ENCODE measurements around the gene RTL1. TPM values are rescaled to one million over a fixed set of nuclear protein-coding genes. Genes with fewer than 3 reads are reported as not detected.

Gene RTL1
- total RNA-seq, 1 experiment from 2014 or later, result not detected

GRCh38 chr14:100860556-100861187 lies 42.9 kb downstream of the RTL1 start:
- H3K18ac ChIP-seq (ENCODE audit: insufficient read length, low read depth, low read length), result no peak overlapping the region
- H4K20me1 ChIP-seq (ENCODE audit: control insufficient read depth, insufficient read depth, insufficient read length), result no peaks in the 10 kb centered on the region
- TF ChIP-seq CTCF (conservative IDR thresholded peaks at IDR 0.05), result no peak
- Mint-ChIP-seq H3K4me3 (no peak overlapping the region; a peak in 1 of 5 replicates), H3K27me3 (ENCODE audit: low read depth) (peaks cover 16% of the 10 kb centered on the region), H3K36me3 (ENCODE audit: insufficient read depth in 1 of 3, low read depth in 3 of 3) (no peaks in the 10 kb centered on the region; a peak in 1 of 7 replicates), H3K9me3 (no peaks in the 10 kb centered on the region; a peak in 2 of 5 replicates), H3K27ac (no peak overlapping the region), H3K4me1 (no peaks in the 10 kb centered on the region; a peak in 2 of 4 replicates)
- no peak overlapping the region for H3T11ph ChIP-seq (ENCODE audit: low read length)
- no peaks in the 10 kb centered on the region for H3K79me2 ChIP-seq (ENCODE audit: insufficient read depth, low read length)
- no peak overlapping the region for H2BK120ac ChIP-seq (ENCODE audit: low read depth, low read length, poor library complexity, severe bottlenecking)
- no peaks in the 10 kb centered on the region for H3K27me3 ChIP-seq (ENCODE audit: insufficient read depth, low read length)
- H3K4ac ChIP-seq (ENCODE audit: low read depth, low read length), result no peak overlapping the region
- no peaks in the 10 kb centered on the region for H3K9me3 ChIP-seq (ENCODE audit: control insufficient read depth, low read depth, low read length)
- no peak overlapping the region for H4K91ac ChIP-seq (ENCODE audit: insufficient read length, low read depth, low read length)
- H3K23ac ChIP-seq (ENCODE audit: insufficient read length, low read depth, low read length), result no peak overlapping the region
- H3K4me2 ChIP-seq (ENCODE audit: insufficient read depth, insufficient read length, low read length), result no peak overlapping the region
- no peak overlapping the region for H2BK15ac ChIP-seq (ENCODE audit: low read depth, low read length)
- no peak overlapping the region for H3K56ac ChIP-seq (ENCODE audit: insufficient read length, low read depth, low read length)
- no peak overlapping the region for H3K27ac ChIP-seq (ENCODE audit: insufficient read length, low read depth, low read length)
- no peak overlapping the region for H2AK5ac ChIP-seq (ENCODE audit: insufficient read length, low read length)
- H3K9ac ChIP-seq (ENCODE audit: extremely low read depth, insufficient read length, low read length), result no peak overlapping the region
- no peak overlapping the region for H4K8ac ChIP-seq (replicated peaks; ENCODE audit: insufficient read length, low read depth, low read length)
- no peaks in the 10 kb centered on the region for H3K23me2 ChIP-seq (ENCODE audit: insufficient read length, low read depth, low read length, poor library complexity, severe bottlenecking)
- H2BK12ac ChIP-seq (ENCODE audit: insufficient read length, low read depth, low read length), result no peak overlapping the region
- H3K4me1 ChIP-seq (ENCODE audit: insufficient read depth, low read length), result no peaks in the 10 kb centered on the region
- H3K79me1 ChIP-seq (ENCODE audit: insufficient read depth, low read depth, low read length, poor library complexity, severe bottlenecking), result no peaks in the 10 kb centered on the region
- no peak for DNase-seq
- WGBS (ENCODE audit: extremely low coverage, insufficient read length, low lambda C conversion rate), result no CpG with 5 or more reads among the region's 19 CpGs
- H3K14ac ChIP-seq (ENCODE audit: insufficient read depth, low read length), result no peak overlapping the region
- no peak overlapping the region for H2BK20ac ChIP-seq (ENCODE audit: low read depth, low read length, poor library complexity, severe bottlenecking)
- H2AFZ ChIP-seq (ENCODE audit: low read length), result no peak overlapping the region
- no peak overlapping the region for H4K5ac ChIP-seq (ENCODE audit: insufficient read length, low read depth, low read length)
- H2BK5ac ChIP-seq (ENCODE audit: insufficient read length, low read length), result no peak overlapping the region

Data from H9 (cell line).